ENCODE measurements around the gene KRT36. TPM values are rescaled to one million over a fixed set of nuclear protein-coding genes. Genes with fewer than 3 reads are reported as not detected.

KRT36 gene
- total and polyA plus RNA-seq, 4 donors, result 0.02 TPM; not detected in 3

GRCh38 chr17:41442739-41443138 lies 47.0 kb downstream of the KRT36 start:
- no peak overlapping the region for H3K27ac ChIP-seq (ENCODE audit: low read depth in 1 of 2, low read length in 1 of 2)
- H3K36me3 ChIP-seq (ENCODE audit: control insufficient read depth in 4 of 4, insufficient read depth in 4 of 4, low read length in 4 of 4), result no peaks in the 10 kb centered on the region
- ATAC-seq (ENCODE audit: insufficient read depth, low FRiP score) (no peak), DNase-seq (no peak)
- no peaks in the 10 kb centered on the region for H3K27me3 ChIP-seq (ENCODE audit: control insufficient read depth in 3 of 3, insufficient read depth in 3 of 3, low read length in 2 of 3)
- TF ChIP-seq CTCF (IDR thresholded peaks at IDR 0.05; ENCODE audit: control extremely low read depth, extremely low read depth), result no peak
- H3K4me1 ChIP-seq (ENCODE audit: control insufficient read depth in 5 of 5, insufficient read depth in 5 of 5, low read length in 5 of 5), result no peaks in the 10 kb centered on the region
- H3K9me3 ChIP-seq (ENCODE audit: control insufficient read depth in 4 of 4, insufficient read depth in 3 of 4, low read length in 3 of 4), result peaks cover 0 to 3% (median 0%) of the 10 kb centered on the region in 4 donors
- 84 to 92% methylated on average over 4 of the region's 4 CpGs for WGBS, 2 donors
- no peak overlapping the region for H3K4me3 ChIP-seq
- no peak overlapping the region for H3K9ac ChIP-seq (ENCODE audit: insufficient read depth in 1 of 2, low read length in 2 of 2)

DNA sequence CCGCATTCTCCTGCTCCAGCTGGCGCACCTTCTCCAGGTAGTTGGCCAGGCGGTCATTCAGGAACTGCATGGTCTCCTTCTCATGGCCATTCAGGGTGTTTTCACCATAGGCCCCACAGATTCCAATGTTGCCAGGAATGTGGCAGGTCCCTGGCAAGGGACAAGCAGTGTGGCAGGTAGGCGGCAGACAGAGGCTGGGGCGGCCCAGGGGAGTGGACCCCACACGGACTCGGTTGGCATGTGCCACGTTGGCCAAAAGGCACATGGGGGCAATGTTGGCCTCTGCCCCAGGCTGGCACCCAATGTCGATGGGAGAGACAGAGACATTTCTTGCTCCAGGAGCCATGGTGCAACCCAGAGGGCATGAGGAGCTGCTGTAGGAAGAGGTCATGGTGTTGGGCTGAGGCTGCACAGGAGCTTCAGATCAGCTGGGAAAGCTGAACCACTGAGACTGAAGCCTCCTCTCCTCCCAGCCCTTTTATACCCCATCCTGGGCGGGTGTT lies 49.1 kb downstream of the KRT36 start, which contains the start of gene KRT38:
Gene KRT38, minus strand, starts transcription at position 453 of the 503 bp plus-strand sequence. Its CDS starts 62 bp downstream, at position 391.
- TF ChIP-seq CTCF (IDR thresholded peaks at IDR 0.05; ENCODE audit: control extremely low read depth, extremely low read depth), result no peak
- DNase-seq (no peak), ATAC-seq (ENCODE audit: insufficient read depth, low FRiP score) (no peak)
- Histone ChIP-seq H3K4me3 (no peak within 1 kb of the TSS), H3K4me1 (ENCODE audit: control insufficient read depth in 5 of 5, insufficient read depth in 5 of 5, low read length in 5 of 5) (no peaks in the 10 kb centered on the region), H3K36me3 (ENCODE audit: control insufficient read depth in 4 of 4, insufficient read depth in 4 of 4, low read length in 4 of 4) (no peaks in the 10 kb centered on the region), H3K27me3 (ENCODE audit: control insufficient read depth in 3 of 3, insufficient read depth in 3 of 3, low read length in 2 of 3) (no peaks in the 10 kb centered on the region), H3K9me3 (ENCODE audit: control insufficient read depth in 4 of 4, insufficient read depth in 3 of 4, low read length in 3 of 4) (peaks cover 0 to 3% (median 0%) of the 10 kb centered on the region in 4 donors), H3K9ac (ENCODE audit: insufficient read depth in 1 of 2, low read length in 2 of 2) (no peak within 1 kb of the TSS), H3K27ac (ENCODE audit: low read depth in 1 of 2, low read length in 1 of 2) (no peak within 1 kb of the TSS)
- WGBS, 2 donors, result 93 to 97% methylated on average over 10 of the region's 10 CpGs

- Histone ChIP-seq H3K4me1 (ENCODE audit: control insufficient read depth in 5 of 5, insufficient read depth in 5 of 5, low read length in 5 of 5) (no peaks in the 10 kb centered on the region), H3K9me3 (ENCODE audit: control insufficient read depth in 4 of 4, insufficient read depth in 3 of 4, low read length in 3 of 4) (peaks cover 0 to 3% (median 0%) of the 10 kb centered on the region in 4 donors), H3K9ac (ENCODE audit: insufficient read depth in 1 of 2, low read length in 2 of 2) (no peak overlapping the region), H3K27me3 (ENCODE audit: control insufficient read depth in 3 of 3, insufficient read depth in 3 of 3, low read length in 2 of 3) (no peaks in the 10 kb centered on the region), H3K4me3 (no peak overlapping the region), H3K27ac (ENCODE audit: low read depth in 1 of 2, low read length in 1 of 2) (no peak overlapping the region), H3K36me3 (ENCODE audit: control insufficient read depth in 4 of 4, insufficient read depth in 4 of 4, low read length in 4 of 4) (no peaks in the 10 kb centered on the region)
- 51 to 59% methylated on average over 5 of the region's 5 CpGs for WGBS, 2 donors
- ATAC-seq (ENCODE audit: insufficient read depth, low FRiP score), result no peak
- no peak for DNase-seq
- no peak for TF ChIP-seq CTCF (IDR thresholded peaks at IDR 0.05; ENCODE audit: control extremely low read depth, extremely low read depth)
These were observed 50.3 kb downstream of the KRT36 start for GRCh38 chr17:41439375-41439774.

DNA sequence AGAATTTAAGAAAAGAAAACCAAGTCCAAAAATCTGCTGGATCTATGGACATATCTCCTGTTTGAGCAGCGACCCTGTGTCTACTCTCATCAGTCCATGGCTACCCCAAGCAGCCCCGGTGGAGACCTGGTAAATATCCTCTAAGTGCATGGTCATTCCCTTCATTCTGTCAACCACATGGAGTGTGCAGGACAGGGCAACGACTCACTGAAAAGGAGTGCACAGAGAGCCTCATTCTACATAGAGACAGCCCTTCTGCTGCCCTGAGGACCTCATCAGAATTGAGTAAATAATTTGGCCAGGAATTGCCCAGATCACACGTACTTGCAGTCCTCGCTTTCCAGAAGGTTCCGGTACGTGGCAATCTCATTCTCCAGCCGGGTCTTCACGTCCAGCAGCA lies 51.9 kb downstream of the KRT36 start:
- 90 to 92% methylated on average over 9 of the region's 9 CpGs for WGBS, 2 donors
- no peak for DNase-seq
- Histone ChIP-seq H3K9ac (ENCODE audit: insufficient read depth in 1 of 2, low read length in 2 of 2) (no peak overlapping the region), H3K4me3 (no peak overlapping the region), H3K27ac (ENCODE audit: low read depth in 1 of 2, low read length in 1 of 2) (no peak overlapping the region), H3K9me3 (ENCODE audit: control insufficient read depth in 4 of 4, insufficient read depth in 3 of 4, low read length in 3 of 4) (peaks cover 0 to 3% (median 0%) of the 10 kb centered on the region in 4 donors), H3K27me3 (ENCODE audit: control insufficient read depth in 3 of 3, insufficient read depth in 3 of 3, low read length in 2 of 3) (no peaks in the 10 kb centered on the region), H3K36me3 (ENCODE audit: control insufficient read depth in 4 of 4, insufficient read depth in 4 of 4, low read length in 4 of 4) (no peaks in the 10 kb centered on the region), H3K4me1 (ENCODE audit: control insufficient read depth in 5 of 5, insufficient read depth in 5 of 5, low read length in 5 of 5) (no peaks in the 10 kb centered on the region)
- no peak for TF ChIP-seq CTCF (IDR thresholded peaks at IDR 0.05; ENCODE audit: control extremely low read depth, extremely low read depth)
- ATAC-seq (ENCODE audit: insufficient read depth, low FRiP score), result no peak
